Activated CD4-positive, alpha-beta T cell treated with anti-CD3 and anti-CD28 coated beads, Interleukin-2, amount 50 U/mL, for 48 hours (primary cell): ENCODE measurements around the gene ARHGEF7.

Experiments
- DNase-seq, 2 experiments: peaks; one replicate each; pipeline ENCODE4 v3.0.0-alpha.2; 2020

Gene ARHGEF7

DNA sequence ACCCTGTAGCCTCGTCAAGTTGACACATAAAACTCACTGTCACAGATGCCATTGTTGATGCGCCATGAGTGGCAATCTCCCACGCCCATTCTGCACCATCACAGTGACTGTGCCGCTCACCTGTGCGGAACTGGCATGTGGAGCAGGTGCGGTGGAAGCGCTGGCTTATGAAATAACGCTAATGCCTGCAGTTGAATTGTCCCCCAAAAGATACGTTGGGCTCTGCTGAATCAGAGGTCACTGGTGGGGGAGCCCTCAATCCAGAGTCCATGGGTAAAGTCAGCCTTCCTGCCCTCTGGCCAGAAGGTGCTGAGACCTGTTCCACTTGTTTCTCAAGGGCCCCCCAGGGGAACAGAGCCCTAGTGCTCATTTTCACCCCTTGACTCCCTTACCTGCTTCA lies 2.9 kb upstream of the ARHGEF7 start:
- no peak for DNase-seq

DNA sequence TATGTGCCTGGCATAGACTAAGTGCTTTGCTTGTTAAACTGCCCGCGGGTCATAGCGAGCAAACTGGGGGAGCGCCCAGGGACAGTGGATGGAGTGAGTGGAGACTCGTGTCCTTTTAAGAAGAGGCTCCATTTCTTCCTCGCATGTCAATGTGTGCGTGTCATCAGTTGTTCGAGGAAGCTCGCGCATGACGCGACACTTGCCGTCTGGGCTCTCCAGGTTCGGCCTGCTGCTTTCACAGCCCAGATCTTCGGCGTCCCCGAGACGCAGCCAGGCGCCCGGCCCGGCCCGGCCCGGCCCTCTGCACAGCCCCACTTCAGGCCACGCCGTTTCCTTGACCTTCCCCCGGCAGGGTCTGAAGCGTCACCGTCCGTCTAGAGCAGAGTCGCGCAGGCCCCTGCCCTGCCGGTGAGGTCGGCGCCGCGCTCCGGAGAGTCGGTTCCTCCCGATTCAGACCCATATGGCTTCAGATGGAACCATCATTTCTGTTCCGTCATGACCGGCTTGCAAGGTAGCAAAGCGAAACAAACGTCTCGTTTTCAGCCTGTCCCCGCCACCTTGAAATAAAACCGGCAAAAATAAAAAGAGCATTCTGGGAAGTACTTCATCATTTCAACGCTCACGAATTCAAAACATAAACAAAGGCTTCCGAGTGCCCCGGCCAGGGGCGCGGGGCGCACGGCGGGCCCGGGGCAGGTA lies 599 bp upstream of the ARHGEF7 start:
- DNase-seq, result peak in 1 of 2 experiments; percentile 13

DNA sequence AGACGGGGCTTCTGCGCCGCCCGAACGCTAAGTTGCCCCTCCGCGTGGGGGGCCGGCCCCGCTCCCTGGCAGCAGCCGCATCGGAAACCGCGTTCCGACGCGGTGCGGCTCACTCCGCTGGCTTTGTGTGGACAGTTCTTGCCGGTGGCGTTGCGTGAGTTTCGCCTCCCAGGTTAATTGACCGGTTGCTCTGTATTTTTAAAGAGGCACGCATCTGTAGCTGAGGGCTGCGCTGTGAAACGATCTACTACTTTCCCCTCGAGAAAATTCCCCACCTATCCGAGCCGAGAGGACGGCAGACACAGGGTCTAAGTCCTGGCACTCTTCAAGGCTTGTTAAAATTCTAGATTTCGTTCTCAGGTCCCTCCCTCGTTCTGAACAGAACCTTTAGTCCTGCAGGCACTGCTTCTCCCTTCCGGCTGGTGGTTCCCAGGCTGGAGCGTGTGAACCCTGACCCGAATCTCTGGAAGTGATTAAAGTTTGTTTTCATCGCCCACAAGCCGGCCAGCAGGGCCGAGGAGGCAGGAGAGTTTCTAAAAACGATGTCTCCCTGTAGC lies 933 bp downstream of the ARHGEF7 start:
- no peak for DNase-seq

GRCh38 chr13:111116856-111117255 lies 1.7 kb downstream of the ARHGEF7 start:
- no peak for DNase-seq

DNA sequence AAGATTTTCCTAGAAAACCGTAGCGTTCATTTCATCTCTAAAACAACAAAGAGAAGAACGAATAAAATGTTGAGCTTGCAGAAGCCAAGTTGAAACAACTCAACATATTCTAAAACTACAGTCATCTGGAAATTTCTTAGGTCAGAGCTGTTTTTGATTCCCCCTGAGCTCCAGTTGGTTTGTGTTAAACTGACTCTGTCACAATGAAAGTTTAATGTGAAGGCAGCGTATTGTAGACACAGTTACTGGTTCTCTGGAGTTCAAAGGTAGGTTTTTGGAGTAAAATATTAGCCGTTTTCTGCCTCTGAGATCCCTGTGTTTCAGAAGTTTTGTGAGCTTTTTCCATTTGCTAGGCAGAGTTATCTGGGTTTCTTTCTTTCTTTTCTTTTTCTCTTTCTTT lies 2.2 kb downstream of the ARHGEF7 start:
- DNase-seq, result no peak

- no peak for DNase-seq
These were observed 2.9 kb downstream of the ARHGEF7 start for GRCh38 chr13:111117961-111118360.

- DNase-seq, result no peak
These were observed 3.9 kb downstream of the ARHGEF7 start for GRCh38 chr13:111118898-111119607.

DNA sequence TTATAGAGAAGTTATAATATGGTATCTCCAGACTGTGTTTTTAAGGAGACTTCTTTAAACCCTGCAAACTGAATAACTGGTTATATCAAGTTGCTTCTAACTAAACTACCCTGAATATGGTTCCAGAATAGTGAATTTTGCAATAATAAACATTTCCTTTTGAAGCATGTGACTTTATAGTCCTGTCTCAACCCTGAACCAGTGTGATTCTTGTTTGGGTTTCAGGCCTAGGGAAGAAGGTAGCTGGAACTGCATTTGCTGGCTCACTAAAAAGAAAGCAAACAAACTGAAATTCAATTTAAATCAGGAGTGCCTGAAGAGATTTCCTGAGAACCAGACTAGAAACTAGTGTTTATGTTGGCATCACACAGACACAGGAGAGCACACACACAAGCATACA lies 4.9 kb downstream of the ARHGEF7 start:
- DNase-seq, result no peak

- DNase-seq, result no peak
These were observed 5.3 kb downstream of the ARHGEF7 start for GRCh38 chr13:111120422-111120821.

- DNase-seq, result no peak
These were observed 5.8 kb downstream of the ARHGEF7 start for GRCh38 chr13:111120913-111121312.

DNA sequence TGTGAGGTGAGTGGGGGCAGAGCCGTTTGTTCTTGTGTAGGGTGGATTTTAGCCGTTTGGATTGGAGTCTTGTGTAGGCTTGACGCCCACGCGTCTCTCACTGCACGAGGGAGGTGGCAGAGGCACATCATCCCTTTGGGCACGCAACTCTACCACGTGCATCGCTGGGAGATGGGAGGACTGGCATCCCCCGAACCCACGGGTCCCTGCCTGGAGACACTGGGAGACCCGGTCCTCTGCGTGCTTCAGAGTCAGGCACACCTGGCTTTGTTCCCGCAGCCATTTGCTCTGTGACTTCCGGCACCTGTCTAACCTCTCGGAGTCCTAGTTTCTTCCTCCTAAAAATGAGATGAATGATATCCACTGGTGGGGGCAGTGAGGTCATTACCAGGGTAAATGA lies 6.4 kb downstream of the ARHGEF7 start:
- DNase-seq, result no peak

GRCh38 chr13:111122056-111122455 lies 6.9 kb downstream of the ARHGEF7 start:
- DNase-seq, result no peak

GRCh38 chr13:111122631-111123030 lies 7.5 kb downstream of the ARHGEF7 start:
- no peak for DNase-seq

DNA sequence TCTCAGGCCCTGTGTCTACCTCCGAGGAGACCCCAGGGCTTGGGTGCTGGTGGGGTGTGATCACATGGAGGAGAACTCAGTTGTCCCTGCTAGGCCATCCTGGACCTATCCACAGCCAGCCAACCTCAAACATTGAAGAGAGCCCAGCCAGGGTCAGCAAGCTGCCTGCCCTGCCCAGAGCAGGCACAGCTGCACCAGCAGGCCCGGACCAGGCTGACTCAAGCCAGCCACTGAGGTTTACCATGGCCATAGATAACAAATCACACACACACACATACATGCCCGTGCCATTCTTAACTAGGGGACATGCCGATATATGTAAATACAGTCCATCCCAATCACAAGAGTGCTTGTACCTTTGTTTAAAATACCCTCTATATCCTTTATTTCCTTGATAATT lies 8.1 kb downstream of the ARHGEF7 start:
- no peak for DNase-seq

- DNase-seq, result no peak
These were observed 8.5 kb downstream of the ARHGEF7 start for GRCh38 chr13:111123649-111124048.

GRCh38 chr13:111126509-111126908 lies 11.4 kb downstream of the ARHGEF7 start:
- no peak for DNase-seq

DNA sequence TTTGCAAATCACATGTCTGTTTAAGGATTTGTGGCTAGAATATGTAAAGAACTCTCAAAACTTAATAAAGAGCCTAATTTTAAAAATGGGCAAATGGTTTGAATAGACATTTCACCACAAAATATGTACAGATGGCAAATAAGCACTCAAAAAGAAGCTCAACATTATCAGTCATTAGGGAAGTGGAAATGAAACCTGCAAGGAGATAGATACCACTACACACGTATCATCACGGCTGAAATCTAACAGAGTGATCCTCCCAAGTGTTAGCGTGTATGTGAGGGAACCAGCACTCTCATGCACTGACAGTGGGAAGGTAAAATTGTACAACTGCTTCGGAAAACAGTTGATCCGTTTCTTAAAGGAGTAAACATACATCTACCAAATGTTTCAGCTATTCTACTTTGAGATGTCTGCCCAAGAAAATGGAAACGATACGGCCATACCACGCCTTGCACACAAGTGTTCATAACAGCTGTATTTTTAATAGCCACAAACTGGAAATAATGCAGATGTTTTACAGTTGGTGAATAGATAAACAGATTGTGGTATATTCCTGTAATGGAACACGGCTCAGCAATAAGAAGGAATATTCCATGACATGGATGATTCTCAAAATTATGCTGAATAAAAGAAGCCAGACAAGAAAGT lies 14.5 kb downstream of the ARHGEF7 start:
- DNase-seq, result no peak

DNA sequence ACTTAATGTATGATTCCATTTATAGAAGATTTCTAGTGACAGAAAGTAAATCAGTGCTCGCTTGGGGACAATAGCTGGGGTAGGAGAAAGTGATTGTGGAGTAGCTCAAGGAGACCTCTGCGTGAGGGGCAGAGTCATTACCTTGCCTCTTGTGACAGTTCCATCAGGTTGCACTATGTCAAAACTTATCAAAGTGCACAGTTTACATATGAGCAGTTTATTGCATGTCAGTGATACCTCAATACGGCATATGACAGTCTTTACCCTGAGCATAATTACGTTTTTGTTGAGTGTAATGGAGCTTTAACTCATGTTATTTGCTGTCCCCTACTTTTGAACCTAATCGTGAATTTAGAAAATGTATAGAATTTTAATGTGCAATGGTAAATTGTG lies 15.0 kb downstream of the ARHGEF7 start:
- no peak for DNase-seq

DNA sequence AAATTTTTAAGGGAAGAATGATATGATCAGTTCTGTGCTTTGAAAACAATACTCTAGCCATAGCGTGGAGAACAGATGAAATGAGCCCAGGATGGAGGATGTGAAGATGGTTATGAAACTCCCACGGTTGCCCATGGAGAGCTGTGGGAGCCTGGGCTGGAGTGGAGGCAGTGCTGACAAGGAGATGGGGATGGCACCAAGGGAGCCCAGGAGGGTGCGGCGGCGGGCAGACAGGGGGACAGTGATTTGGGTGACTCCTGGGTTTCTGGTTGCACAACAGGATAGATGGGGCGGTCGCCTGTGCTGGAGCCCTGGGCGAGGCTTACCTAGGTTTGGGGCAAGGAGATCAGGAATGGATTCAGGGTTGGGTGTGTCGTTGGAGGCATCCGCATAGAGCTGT lies 15.9 kb downstream of the ARHGEF7 start:
- DNase-seq, result no peak

DNA sequence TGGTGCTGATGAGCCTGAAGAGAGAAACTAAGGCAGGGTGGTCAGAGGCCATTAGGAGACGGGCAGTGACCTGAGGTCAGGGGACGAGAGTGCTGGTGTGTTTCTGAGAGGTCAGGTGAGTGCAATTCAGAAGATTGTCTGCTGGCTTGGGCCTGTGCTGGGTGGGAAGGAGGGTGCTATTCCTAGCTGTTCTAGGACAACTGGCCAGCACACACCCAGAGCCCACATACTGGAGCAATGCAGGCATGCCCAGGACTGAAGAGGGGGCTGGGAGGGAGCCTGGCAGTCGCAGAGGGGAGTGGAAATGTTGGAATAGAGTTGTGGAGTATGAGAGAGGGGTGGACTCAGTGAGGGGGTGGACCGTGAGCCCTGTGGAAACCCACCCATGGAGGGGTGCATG lies 16.5 kb downstream of the ARHGEF7 start:
- no peak for DNase-seq

- no peak for DNase-seq
These were observed 17.8 kb downstream of the ARHGEF7 start for GRCh38 chr13:111132948-111133347.

- no peak for DNase-seq
These were observed 24.3 kb downstream of the ARHGEF7 start for GRCh38 chr13:111139452-111139851.

DNA sequence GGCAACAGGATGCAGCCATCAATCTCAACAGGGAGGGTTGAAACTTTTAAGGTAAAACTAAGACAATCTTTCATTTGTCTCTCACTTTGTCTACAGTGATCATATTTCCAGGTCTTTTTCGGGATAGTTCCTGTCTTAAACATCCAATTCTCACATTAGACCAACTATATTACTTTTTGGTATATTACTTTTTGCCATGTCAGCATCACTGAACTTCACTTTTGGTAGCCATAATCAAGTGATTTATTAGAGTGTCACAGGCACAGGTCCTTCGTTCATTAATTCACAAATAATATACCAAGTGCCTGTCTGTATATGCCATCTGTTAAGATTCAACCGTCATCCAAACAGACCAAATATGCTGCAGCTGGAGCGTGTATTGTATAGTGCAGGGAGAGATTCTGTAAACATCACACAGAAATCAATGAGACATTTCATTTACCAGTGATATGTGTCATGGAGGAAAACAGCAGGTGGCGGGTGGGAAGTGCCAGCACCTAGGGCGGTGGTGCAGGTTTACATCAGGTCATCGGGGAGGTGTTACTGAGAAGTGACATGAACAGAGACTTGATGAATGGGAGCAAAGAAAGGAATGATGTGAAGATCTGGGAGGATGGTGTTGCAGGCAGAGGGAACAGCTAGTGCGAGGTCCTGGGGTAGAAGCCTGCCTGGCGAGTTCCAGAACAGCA lies 24.9 kb downstream of the ARHGEF7 start:
- DNase-seq, result no peak
